ENCODE measurements around the gene CT55. TPM values are rescaled to one million over a fixed set of nuclear protein-coding genes. Genes with fewer than 3 reads are reported as not detected.
"Not testable (repeated sequence)": the region's sequence is repeated elsewhere in the genome, so short reads cannot be mapped to it uniquely, and the experiment has no call there.

The CT55 gene
- total RNA-seq, 4 donors from 2014 or later = not detected

- intact Hi-C loops (cut with DNase I; ENCODE audit: low total_unique reads) = no loop called here
- DNase-seq (ENCODE audit: low spot score in 2 of 2) = peak in 1 of 2 donors; percentile 19
- H3K4me3 ChIP-seq (ENCODE audit: low read depth, poor library complexity, severe bottlenecking) = no peak overlapping the region
- 43 to 46% methylated on average over 4 to 8 of the region's 8 CpGs for WGBS, 2 donors
- TF ChIP-seq CTCF (IDR thresholded peaks at IDR 0.05) (no peak), POLR2A (IDR thresholded peaks at IDR 0.05) (no peak)
These were observed 14.7 kb upstream of the CT55 start for GRCh38 chrX:135185795-135186443.

GRCh38 chrX:135178636-135179035 lies 7.4 kb upstream of the CT55 start:
- no peak overlapping the region for H3K4me3 ChIP-seq (ENCODE audit: low read depth, poor library complexity, severe bottlenecking)
- TF ChIP-seq POLR2A (IDR thresholded peaks at IDR 0.05) = no peak
- no peak for TF ChIP-seq CTCF (IDR thresholded peaks at IDR 0.05)
- 63 to 81% methylated on average over 3 of the region's 3 CpGs for WGBS, 2 donors
- no peak for DNase-seq (ENCODE audit: low spot score in 2 of 2)
- intact Hi-C loops (cut with DNase I; ENCODE audit: low total_unique reads) = no loop called here

- DNase-seq (ENCODE audit: low spot score in 2 of 2) = no peak
- intact Hi-C loops (cut with DNase I; ENCODE audit: low total_unique reads) = no loop called here
- H3K4me3 ChIP-seq (ENCODE audit: low read depth, poor library complexity, severe bottlenecking) = no peak overlapping the region
- TF ChIP-seq POLR2A (IDR thresholded peaks at IDR 0.05) (no peak), CTCF (IDR thresholded peaks at IDR 0.05) (no peak)
- WGBS, 2 donors = 72 to 74% methylated on average over 10 of the region's 10 CpGs
These were observed 730 bp downstream of the CT55 start for GRCh38 chrX:135170468-135170867.

GRCh38 chrX:135169534-135169933 lies 1.7 kb downstream of the CT55 start:
- DNase-seq (ENCODE audit: low spot score in 2 of 2); H3K4me3 ChIP-seq (ENCODE audit: low read depth, poor library complexity, severe bottlenecking); intact Hi-C loops (cut with DNase I; ENCODE audit: low total_unique reads): not testable (repeated sequence)
- 63 to 71% methylated on average over 3 of the region's 3 CpGs for WGBS, 2 donors

- intact Hi-C loops (cut with DNase I; ENCODE audit: low total_unique reads) = no loop called here
- TF ChIP-seq POLR2A (IDR thresholded peaks at IDR 0.05) (no peak), CTCF (IDR thresholded peaks at IDR 0.05) (no peak)
- 41 to 56% methylated on average over 3 of the region's 3 CpGs for WGBS, 2 donors
- DNase-seq (ENCODE audit: low spot score in 2 of 2) = no peak
- H3K4me3 ChIP-seq (ENCODE audit: low read depth, poor library complexity, severe bottlenecking) = no peak overlapping the region
These were observed 2.7 kb downstream of the CT55 start for GRCh38 chrX:135168486-135168885.

GRCh38 chrX:135154688-135155087 lies 16.5 kb downstream of the CT55 start:
- WGBS, 2 donors = no CpG with 5 or more reads among the region's 3 CpGs
- DNase-seq (ENCODE audit: low spot score in 2 of 2); intact Hi-C loops (cut with DNase I; ENCODE audit: low total_unique reads); H3K4me3 ChIP-seq (ENCODE audit: low read depth, poor library complexity, severe bottlenecking): not testable (repeated sequence)

- DNase-seq (ENCODE audit: low spot score in 2 of 2); H3K4me3 ChIP-seq (ENCODE audit: low read depth, poor library complexity, severe bottlenecking); intact Hi-C loops (cut with DNase I; ENCODE audit: low total_unique reads): not testable (repeated sequence)
- WGBS, 2 donors = no CpG with 5 or more reads among the region's 6 CpGs
These were observed 45.1 kb downstream of the CT55 start for GRCh38 chrX:135126145-135126544.

- no CpG with 5 or more reads among the region's 1 CpG for WGBS, 2 donors
- H3K4me3 ChIP-seq (ENCODE audit: low read depth, poor library complexity, severe bottlenecking); intact Hi-C loops (cut with DNase I; ENCODE audit: low total_unique reads); DNase-seq (ENCODE audit: low spot score in 2 of 2): not testable (repeated sequence)
These were observed 51.1 kb downstream of the CT55 start, which contains the start of gene ETDB for GRCh38 chrX:135120056-135120576. ETDB (minus strand) TSS chrX:135120526; CDS start chrX:135119261, 1,265 bp downstream.

GRCh38 chrX:135116064-135116463 lies 55.1 kb downstream of the CT55 start:
- 70% methylated on average over 1 of the region's 2 CpGs; no CpG with 5 or more reads in 1 of the 2 donors for WGBS, 2 donors
- H3K4me3 ChIP-seq (ENCODE audit: low read depth, poor library complexity, severe bottlenecking); intact Hi-C loops (cut with DNase I; ENCODE audit: low total_unique reads); DNase-seq (ENCODE audit: low spot score in 2 of 2): not testable (repeated sequence)
